ENCODE measurements around the gene PRLHR.

The PRLHR gene

DNA sequence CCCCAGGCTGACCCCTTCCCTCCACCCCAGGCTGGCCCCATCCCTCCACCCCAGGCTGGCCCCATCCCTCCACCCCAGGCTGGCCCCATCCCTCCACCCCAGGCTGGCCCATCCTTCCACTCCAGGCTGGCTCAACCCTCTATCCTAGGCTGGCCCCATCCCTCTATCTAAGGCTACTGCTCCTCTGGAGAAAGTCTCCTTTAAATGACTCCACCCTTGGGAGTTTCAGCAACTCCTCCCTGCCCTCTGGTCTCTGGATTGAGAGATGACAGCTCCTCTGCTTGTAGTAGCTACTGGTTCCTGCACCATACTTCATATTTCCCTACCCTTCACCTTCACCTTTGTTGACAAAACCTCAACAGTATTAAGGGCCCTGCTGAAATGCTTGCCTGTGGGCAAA, 8.5 kb downstream of the PRLHR start:
- no peak for DNase-seq

- DNase-seq, result no peak
Observed at GRCh38 chr10:118585794-118586193, 9.7 kb downstream of the PRLHR start.

GRCh38 chr10:118585234-118585633, 10.2 kb downstream of the PRLHR start:
- no peak for DNase-seq

GRCh38 chr10:118584181-118584954, 11.1 kb downstream of the PRLHR start:
- no peak for DNase-seq

DNA sequence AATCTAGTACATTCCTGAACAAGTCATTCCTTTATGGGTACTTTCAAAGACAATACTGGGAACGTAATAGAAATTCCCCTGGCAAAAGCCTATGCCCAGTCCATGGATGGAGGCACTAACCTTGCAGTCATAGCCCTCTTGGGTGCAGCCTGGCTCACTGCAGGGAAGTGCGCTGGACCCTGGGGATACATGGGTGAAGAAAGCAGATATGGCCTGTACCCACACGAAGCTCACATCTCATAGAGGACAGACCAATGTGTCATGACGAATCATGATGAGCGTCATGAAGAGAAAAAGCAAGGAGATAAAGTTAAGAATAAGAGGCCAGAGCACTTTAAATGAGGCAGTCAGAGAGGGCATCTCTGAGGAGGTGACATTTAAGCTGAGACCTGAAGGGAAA, 11.8 kb downstream of the PRLHR start:
- DNase-seq, result no peak

DNA sequence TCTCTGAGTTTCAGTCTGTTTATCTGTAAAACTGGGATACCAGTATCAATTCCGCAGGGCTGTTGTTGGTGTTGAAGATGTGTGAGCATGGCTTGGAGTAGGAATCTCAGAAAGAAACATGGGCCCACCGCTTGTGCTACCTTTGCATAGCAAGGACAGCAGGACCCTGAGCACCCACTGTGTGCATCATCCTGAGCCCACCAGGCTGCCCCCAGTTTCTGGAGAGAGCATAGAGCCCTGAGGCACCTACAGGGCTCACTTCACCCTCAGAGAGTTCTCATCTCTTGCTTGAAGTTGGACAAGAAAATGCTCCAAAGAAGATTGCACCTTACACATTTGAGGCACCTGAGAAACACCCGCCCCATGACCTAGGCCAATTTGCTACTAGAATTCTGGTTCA, 12.9 kb downstream of the PRLHR start:
- DNase-seq, result no peak

DNA sequence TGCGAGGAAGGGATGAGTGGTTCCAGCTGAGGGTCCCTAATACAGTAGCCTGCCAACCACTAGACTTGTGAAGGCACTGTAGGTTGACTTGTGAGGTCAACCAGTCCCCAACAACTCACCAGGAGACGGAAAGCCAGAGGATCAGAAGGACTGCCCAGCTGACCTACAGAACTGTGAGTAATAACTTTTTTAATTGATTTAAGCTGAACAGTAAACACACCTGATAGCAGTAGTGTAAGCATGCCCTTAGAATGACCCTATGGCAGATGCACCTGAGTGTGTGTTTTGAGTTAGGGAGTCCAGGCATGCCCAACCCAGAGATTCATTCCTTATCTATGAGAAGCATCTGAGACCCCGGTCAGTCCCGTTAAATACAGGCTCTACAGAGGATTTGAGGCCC, 14.1 kb downstream of the PRLHR start:
- no peak for DNase-seq

GRCh38 chr10:118580702-118581101, 14.7 kb downstream of the PRLHR start:
- DNase-seq, result no peak

- DNase-seq, result no peak
Observed at GRCh38 chr10:118573512-118573911, 21.9 kb downstream of the PRLHR start.

DNA sequence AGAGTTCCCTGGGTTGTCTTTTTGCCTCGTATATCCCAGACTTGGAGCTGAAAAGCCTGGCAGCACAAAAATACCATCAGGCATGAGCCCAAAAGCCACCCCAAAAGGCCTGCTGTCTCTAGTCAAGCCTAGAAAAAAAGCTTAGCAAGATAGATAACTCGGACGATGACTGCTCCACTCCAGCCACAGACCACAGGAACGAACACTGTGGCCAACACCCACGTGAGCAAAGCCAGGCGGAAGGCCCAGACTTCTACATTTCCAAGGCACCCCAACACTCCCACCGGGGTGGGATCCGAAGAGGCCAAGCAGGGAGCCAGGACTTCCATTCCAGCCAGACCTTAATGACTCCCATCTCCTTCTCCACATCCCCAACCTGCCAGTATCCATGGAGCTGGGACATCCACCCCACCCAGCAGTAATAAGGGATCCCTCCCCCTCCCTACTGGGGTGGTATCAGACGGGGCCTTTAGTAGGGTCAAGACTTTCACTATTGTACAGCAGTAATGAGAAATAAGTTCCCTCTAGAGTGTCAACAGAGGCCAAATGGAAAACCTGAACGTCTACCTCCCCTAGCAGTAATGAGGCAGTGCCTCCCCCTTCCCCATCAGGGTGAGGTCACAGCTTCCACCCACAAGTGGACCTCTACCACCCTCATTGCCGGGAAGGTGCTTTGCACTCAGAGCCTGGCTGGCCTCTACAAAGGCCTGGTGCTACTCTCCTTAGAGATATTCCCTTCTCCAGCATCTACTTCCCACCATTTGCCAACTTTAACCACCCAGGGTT, 23.0 kb downstream of the PRLHR start:
- no peak for DNase-seq

- DNase-seq, result no peak
Observed at GRCh38 chr10:118571123-118571522, 24.3 kb downstream of the PRLHR start.

- no peak for DNase-seq
Observed at GRCh38 chr10:118570591-118570990, 24.9 kb downstream of the PRLHR start.

GRCh38 chr10:118569882-118570252, 25.6 kb downstream of the PRLHR start:
- DNase-seq, result no peak

GRCh38 chr10:118569241-118569881, 26.1 kb downstream of the PRLHR start:
- DNase-seq, result no peak

GRCh38 chr10:118568327-118568848, 27.1 kb downstream of the PRLHR start:
- peak; percentile 61 for DNase-seq

DNA sequence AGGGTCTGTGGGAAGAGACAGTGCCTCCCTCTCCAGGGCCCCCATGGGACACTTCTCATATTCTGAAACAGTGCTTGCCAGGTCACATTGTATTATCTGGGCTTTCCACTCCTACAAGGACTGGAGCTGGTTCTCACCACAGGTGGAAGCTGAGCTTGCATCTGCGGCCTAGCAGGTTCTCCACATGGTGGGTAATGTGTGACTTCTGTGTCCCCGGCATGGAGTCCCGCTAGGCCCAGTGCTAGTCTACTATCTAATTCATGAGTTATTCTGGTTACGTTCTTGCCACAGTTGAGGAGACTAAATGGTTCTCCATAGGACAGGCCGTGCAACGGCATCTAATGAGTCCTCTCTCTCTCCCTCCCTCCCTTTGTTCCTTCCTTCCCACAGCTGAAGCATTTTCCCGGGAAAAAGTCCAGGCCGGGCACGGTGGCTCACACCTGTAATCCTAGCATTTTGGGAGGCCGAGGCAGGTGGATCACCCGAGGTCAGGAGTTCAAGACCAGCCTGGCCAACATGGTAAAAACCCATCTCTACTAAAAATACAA, 27.7 kb downstream of the PRLHR start:
- no peak for DNase-seq

- DNase-seq, result no peak
Observed at GRCh38 chr10:118566911-118567310, 28.5 kb downstream of the PRLHR start.

- no peak for DNase-seq
Observed at GRCh38 chr10:118565301-118566075, 30.0 kb downstream of the PRLHR start.

DNA sequence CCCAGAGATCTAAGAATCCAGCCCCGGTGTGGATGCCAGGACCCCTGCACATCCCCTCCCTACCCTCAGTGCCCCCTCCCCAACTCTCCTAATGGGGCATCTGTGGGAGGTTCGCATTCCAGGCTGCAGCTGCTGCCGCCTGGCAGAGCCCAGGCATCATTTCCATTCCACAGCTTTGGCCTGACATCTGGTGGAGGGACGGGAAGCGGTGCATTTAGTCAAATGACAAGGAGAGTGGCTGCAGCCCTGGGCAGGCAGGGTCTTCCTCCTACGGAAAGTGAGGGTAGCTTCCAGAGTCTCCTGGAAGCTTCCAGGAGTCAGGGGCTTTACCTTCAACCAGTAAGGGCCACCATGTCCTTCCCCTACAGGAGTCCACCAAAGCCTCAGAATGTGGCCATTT, 30.8 kb downstream of the PRLHR start:
- no peak for DNase-seq

DNA sequence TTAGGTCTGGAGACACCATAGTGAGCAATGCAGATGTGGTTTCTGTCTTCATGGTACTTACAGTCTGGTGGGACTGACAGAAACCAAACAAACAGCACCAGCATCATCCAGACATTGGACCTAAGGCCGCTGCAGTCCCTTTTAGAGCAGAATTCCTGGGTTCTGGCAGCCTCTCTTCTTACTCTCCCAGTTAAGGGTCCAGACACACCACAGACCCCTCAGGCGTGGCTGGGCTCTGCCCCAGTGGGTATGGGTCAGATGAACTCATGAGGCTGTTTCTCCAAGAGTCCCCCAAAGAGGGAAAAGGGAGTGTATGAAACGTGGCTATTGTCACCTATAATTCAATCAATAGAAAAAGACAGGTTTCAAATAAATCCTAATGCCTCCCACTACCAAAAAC, 31.3 kb downstream of the PRLHR start:
- no peak for DNase-seq

DNA sequence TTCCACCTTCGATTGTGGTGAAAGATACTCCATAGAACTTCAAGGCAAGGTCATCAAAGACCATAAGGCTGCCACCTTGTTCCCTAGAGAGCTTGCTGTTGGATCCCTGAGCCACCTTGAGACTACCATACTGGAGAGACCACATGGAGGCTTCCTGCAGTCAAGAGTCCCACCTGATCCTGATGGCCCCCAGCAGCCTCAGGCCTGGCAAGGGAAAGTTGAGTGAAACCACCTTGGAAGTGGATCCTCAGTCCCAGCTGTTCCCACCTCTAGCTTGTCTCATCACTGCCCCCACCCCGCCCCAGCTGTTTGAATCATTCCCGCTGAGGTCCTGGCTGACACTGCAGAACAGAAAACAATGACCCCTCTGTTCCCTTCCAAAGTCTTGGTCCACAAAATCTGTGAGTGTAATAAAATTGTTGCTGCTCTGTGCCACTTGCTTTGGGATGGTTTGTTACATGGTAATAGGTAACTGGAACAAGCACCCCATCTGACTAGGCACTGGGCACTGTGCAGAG, 32.0 kb downstream of the PRLHR start:
- no peak for DNase-seq

DNA sequence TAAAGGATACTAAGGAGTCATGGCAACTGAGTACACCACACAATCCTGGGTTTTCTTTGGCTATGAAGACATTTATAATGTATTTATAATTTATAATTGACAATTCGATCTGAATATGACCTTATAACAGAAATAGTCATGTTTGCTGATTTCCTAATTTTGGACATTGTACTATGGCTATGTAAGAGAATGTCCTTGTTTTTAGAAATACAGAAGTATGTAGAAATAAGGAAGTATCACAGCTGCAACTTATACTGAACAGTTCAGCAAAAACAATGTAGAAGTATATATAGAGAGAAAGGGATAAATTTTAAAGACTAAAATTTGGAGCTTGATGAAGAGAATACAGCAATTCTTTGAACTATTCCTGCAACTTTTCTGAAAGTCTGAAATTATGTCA, 32.6 kb downstream of the PRLHR start:
- DNase-seq, result no peak
